ENCODE results near the gene ARID1B.

ARID1B gene

GRCh38 chr6:156879186-156879585 is 102.0 kb downstream of the ARID1B start:
- no peak for DNase-seq (ENCODE audit: low spot score)

- DNase-seq (ENCODE audit: low spot score), result no peak
Measured at GRCh38 chr6:156879591-156879990, 102.4 kb downstream of the ARID1B start.

GRCh38 chr6:156880913-156881312 is 103.7 kb downstream of the ARID1B start:
- DNase-seq (ENCODE audit: low spot score), result no peak

- no peak for DNase-seq (ENCODE audit: low spot score)
Measured at GRCh38 chr6:156881687-156882629, 104.8 kb downstream of the ARID1B start.

GRCh38 chr6:156883497-156884252 is 106.5 kb downstream of the ARID1B start:
- DNase-seq (ENCODE audit: low spot score), result no peak

GRCh38 chr6:156884306-156884705 is 107.1 kb downstream of the ARID1B start:
- no peak for DNase-seq (ENCODE audit: low spot score)

- no peak for DNase-seq (ENCODE audit: low spot score)
Measured at GRCh38 chr6:156885562-156885961, 108.4 kb downstream of the ARID1B start.

GRCh38 chr6:156886409-156886808 is 109.2 kb downstream of the ARID1B start:
- peak; percentile 7 for DNase-seq (ENCODE audit: low spot score)

GRCh38 chr6:156887623-156888269 is 110.6 kb downstream of the ARID1B start:
- DNase-seq (ENCODE audit: low spot score), result no peak

- no peak for DNase-seq (ENCODE audit: low spot score)
Measured at GRCh38 chr6:156889469-156889868, 112.3 kb downstream of the ARID1B start.

- no peak for DNase-seq (ENCODE audit: low spot score)
Measured at GRCh38 chr6:156889986-156890385, 112.8 kb downstream of the ARID1B start.

- DNase-seq (ENCODE audit: low spot score), result no peak
Measured at GRCh38 chr6:156890627-156891314, 113.6 kb downstream of the ARID1B start.

- DNase-seq (ENCODE audit: low spot score), result no peak
Measured at GRCh38 chr6:156897907-156898531, 120.8 kb downstream of the ARID1B start.

- no peak for DNase-seq (ENCODE audit: low spot score)
Measured at GRCh38 chr6:156899071-156899470, 121.9 kb downstream of the ARID1B start.

GRCh38 chr6:156899532-156900135 is 122.5 kb downstream of the ARID1B start:
- DNase-seq (ENCODE audit: low spot score), result no peak

- no peak for DNase-seq (ENCODE audit: low spot score)
Measured at GRCh38 chr6:156900292-156900691, 123.1 kb downstream of the ARID1B start.

GRCh38 chr6:156901309-156902019 is 124.3 kb downstream of the ARID1B start:
- DNase-seq (ENCODE audit: low spot score), result no peak

GRCh38 chr6:156902782-156903181 is 125.6 kb downstream of the ARID1B start:
- no peak for DNase-seq (ENCODE audit: low spot score)

- no peak for DNase-seq (ENCODE audit: low spot score)
Measured at GRCh38 chr6:156904176-156904967, 127.2 kb downstream of the ARID1B start.

- DNase-seq (ENCODE audit: low spot score), result no peak
Measured at GRCh38 chr6:156905801-156906200, 128.6 kb downstream of the ARID1B start.
